HG03575 (cell line): ENCODE results near the gene WWOX.

Experiments used
- ATAC-seq: cut with Tn5 transposase; IDR thresholded peaks from one replicate; pipeline ENCODE4 v1.9.1; 2021; ENCODE audit not compliant: unreplicated experiment, insufficient number of reproducible peaks, low FRiP score; ENCODE audit errors: extremely low read depth

Gene WWOX

GRCh38 chr16:78829280-78829679 lies 729.8 kb downstream of the WWOX start:
- no peak for ATAC-seq

GRCh38 chr16:78830599-78830998 lies 731.1 kb downstream of the WWOX start:
- ATAC-seq: no peak

GRCh38 chr16:78832100-78832499 lies 732.6 kb downstream of the WWOX start:
- ATAC-seq: no peak

GRCh38 chr16:78836802-78837491 lies 737.5 kb downstream of the WWOX start:
- ATAC-seq: no peak

GRCh38 chr16:78837706-78838105 lies 738.3 kb downstream of the WWOX start:
- no peak for ATAC-seq

GRCh38 chr16:78838276-78838675 lies 738.8 kb downstream of the WWOX start:
- no peak for ATAC-seq

GRCh38 chr16:78842950-78843349 lies 743.5 kb downstream of the WWOX start:
- ATAC-seq: no peak

- no peak for ATAC-seq
Observed at GRCh38 chr16:78843978-78844377, 744.5 kb downstream of the WWOX start.

- ATAC-seq: no peak
Observed at GRCh38 chr16:78844682-78845081, 745.2 kb downstream of the WWOX start.

GRCh38 chr16:78851266-78851665 lies 751.8 kb downstream of the WWOX start:
- ATAC-seq: no peak

- ATAC-seq: no peak
Observed at GRCh38 chr16:78852081-78852635, 752.7 kb downstream of the WWOX start.

- no peak for ATAC-seq
Observed at GRCh38 chr16:78862022-78862421, 762.6 kb downstream of the WWOX start.

GRCh38 chr16:78866521-78866920 lies 767.1 kb downstream of the WWOX start:
- no peak for ATAC-seq

- no peak for ATAC-seq
Observed at GRCh38 chr16:78869492-78869891, 770.0 kb downstream of the WWOX start.

GRCh38 chr16:78871241-78871640 lies 771.8 kb downstream of the WWOX start:
- no peak for ATAC-seq

- no peak for ATAC-seq
Observed at GRCh38 chr16:78876671-78877070, 777.2 kb downstream of the WWOX start.

GRCh38 chr16:78877114-78877655 lies 777.7 kb downstream of the WWOX start:
- ATAC-seq: no peak

GRCh38 chr16:78878570-78878969 lies 779.1 kb downstream of the WWOX start:
- ATAC-seq: no peak

- ATAC-seq: no peak
Observed at GRCh38 chr16:78879011-78879410, 779.6 kb downstream of the WWOX start.

GRCh38 chr16:78882150-78882549 lies 782.7 kb downstream of the WWOX start:
- no peak for ATAC-seq

- ATAC-seq: no peak
Observed at GRCh38 chr16:78882751-78883150, 783.3 kb downstream of the WWOX start.
